ENCODE results near the gene FGF9.
A peak's percentile ranks its signal among the peaks of the same experiment; 100 is the strongest.

Gene FGF9

GRCh38 chr13:21663197-21663596 lies 7.7 kb upstream of the FGF9 start:
- peaks cover 23% of the 10 kb centered on the region for H3K27me3 ChIP-seq (ENCODE audit: control insufficient read depth, insufficient read depth, low read length)
- H3K4me3 ChIP-seq (ENCODE audit: low read length): no peak overlapping the region

GRCh38 chr13:21668732-21669275 lies 2.1 kb upstream of the FGF9 start:
- H3K4me3 ChIP-seq (ENCODE audit: low read length): peak overlapping the region; percentile 67
- H3K4me1 ChIP-seq (ENCODE audit: control insufficient read depth, insufficient read depth, low read length): peaks cover 27% of the 10 kb centered on the region
- peak overlapping the region; percentile 4 for H3K9ac ChIP-seq (ENCODE audit: low read depth, low read length)
- no peaks in the 10 kb centered on the region for H3K36me3 ChIP-seq (ENCODE audit: insufficient read depth, low read length)
- H3K9me3 ChIP-seq (replicated peaks; ENCODE audit: low read length): no peaks in the 10 kb centered on the region
- peaks cover 47% of the 10 kb centered on the region for H3K27me3 ChIP-seq (ENCODE audit: control insufficient read depth, insufficient read depth, low read length)
- peak overlapping the region; percentile 99 for H3K4me2 ChIP-seq (ENCODE audit: low read length)

More at GRCh38 chr13:21663197-21663596, 7.7 kb upstream of the FGF9 start:
- H3K36me3 ChIP-seq (ENCODE audit: insufficient read depth, low read length): no peaks in the 10 kb centered on the region
- no peak overlapping the region for H3K9ac ChIP-seq (ENCODE audit: low read depth, low read length)
- H3K9me3 ChIP-seq (replicated peaks; ENCODE audit: low read length): no peaks in the 10 kb centered on the region
- no peaks in the 10 kb centered on the region for H3K4me1 ChIP-seq (ENCODE audit: control insufficient read depth, insufficient read depth, low read length)
- H3K4me2 ChIP-seq (ENCODE audit: low read length): no peak overlapping the region

- Histone ChIP-seq H3K4me3 (ENCODE audit: low read length) (peak overlapping the region; percentile 67), H3K36me3 (ENCODE audit: insufficient read depth, low read length) (no peaks in the 10 kb centered on the region), H3K27me3 (ENCODE audit: control insufficient read depth, insufficient read depth, low read length) (peaks cover 55% of the 10 kb centered on the region), H3K9ac (ENCODE audit: low read depth, low read length) (peak overlapping the region; percentile 4), H3K9me3 (replicated peaks; ENCODE audit: low read length) (no peaks in the 10 kb centered on the region), H3K4me1 (ENCODE audit: control insufficient read depth, insufficient read depth, low read length) (peaks cover 33% of the 10 kb centered on the region), H3K4me2 (ENCODE audit: low read length) (peak overlapping the region; percentile 99)
These were observed 629 bp upstream of the FGF9 start for GRCh38 chr13:21670006-21670882.

GRCh38 chr13:21671620-21672286 lies 880 bp downstream of the FGF9 start:
- peak overlapping the region; percentile 99 for H3K4me2 ChIP-seq (ENCODE audit: low read length)
- H3K9ac ChIP-seq (ENCODE audit: low read depth, low read length): no peak overlapping the region
- peaks cover 70% of the 10 kb centered on the region for H3K27me3 ChIP-seq (ENCODE audit: control insufficient read depth, insufficient read depth, low read length)
- H3K36me3 ChIP-seq (ENCODE audit: insufficient read depth, low read length): no peaks in the 10 kb centered on the region
- H3K9me3 ChIP-seq (replicated peaks; ENCODE audit: low read length): no peaks in the 10 kb centered on the region
- peaks cover 33% of the 10 kb centered on the region for H3K4me1 ChIP-seq (ENCODE audit: control insufficient read depth, insufficient read depth, low read length)
- no peak overlapping the region for H3K4me3 ChIP-seq (ENCODE audit: low read length)

- H3K9ac ChIP-seq (ENCODE audit: low read depth, low read length): no peak overlapping the region
- H3K36me3 ChIP-seq (ENCODE audit: insufficient read depth, low read length): no peaks in the 10 kb centered on the region
- no peak overlapping the region for H3K4me2 ChIP-seq (ENCODE audit: low read length)
- no peak overlapping the region for H3K4me3 ChIP-seq (ENCODE audit: low read length)
- H3K27me3 ChIP-seq (ENCODE audit: control insufficient read depth, insufficient read depth, low read length): peaks cover 76% of the 10 kb centered on the region
- H3K4me1 ChIP-seq (ENCODE audit: control insufficient read depth, insufficient read depth, low read length): peaks cover 33% of the 10 kb centered on the region
- H3K9me3 ChIP-seq (replicated peaks; ENCODE audit: low read length): no peaks in the 10 kb centered on the region
These were observed 1.4 kb downstream of the FGF9 start for GRCh38 chr13:21672287-21672680.

GRCh38 chr13:21672796-21673538 lies 2.1 kb downstream of the FGF9 start:
- peak overlapping the region; percentile 91 for H3K4me2 ChIP-seq (ENCODE audit: low read length)
- no peak overlapping the region for H3K9ac ChIP-seq (ENCODE audit: low read depth, low read length)
- H3K4me1 ChIP-seq (ENCODE audit: control insufficient read depth, insufficient read depth, low read length): peaks cover 33% of the 10 kb centered on the region
- no peak overlapping the region for H3K4me3 ChIP-seq (ENCODE audit: low read length)
- no peaks in the 10 kb centered on the region for H3K36me3 ChIP-seq (ENCODE audit: insufficient read depth, low read length)
- H3K27me3 ChIP-seq (ENCODE audit: control insufficient read depth, insufficient read depth, low read length): peaks cover 79% of the 10 kb centered on the region
- no peaks in the 10 kb centered on the region for H3K9me3 ChIP-seq (replicated peaks; ENCODE audit: low read length)

- H3K9ac ChIP-seq (ENCODE audit: low read depth, low read length): no peak overlapping the region
- peaks cover 33% of the 10 kb centered on the region for H3K4me1 ChIP-seq (ENCODE audit: control insufficient read depth, insufficient read depth, low read length)
- H3K27me3 ChIP-seq (ENCODE audit: control insufficient read depth, insufficient read depth, low read length): peaks cover 79% of the 10 kb centered on the region
- H3K4me2 ChIP-seq (ENCODE audit: low read length): peak overlapping the region; percentile 91
- H3K4me3 ChIP-seq (ENCODE audit: low read length): peak overlapping the region; percentile 65
- no peaks in the 10 kb centered on the region for H3K36me3 ChIP-seq (ENCODE audit: insufficient read depth, low read length)
- no peaks in the 10 kb centered on the region for H3K9me3 ChIP-seq (replicated peaks; ENCODE audit: low read length)
These were observed 2.6 kb downstream of the FGF9 start for GRCh38 chr13:21673539-21673788.

- Histone ChIP-seq H3K4me2 (ENCODE audit: low read length) (peak overlapping the region; percentile 91), H3K9ac (ENCODE audit: low read depth, low read length) (no peak overlapping the region), H3K4me3 (ENCODE audit: low read length) (peak overlapping the region; percentile 65), H3K9me3 (replicated peaks; ENCODE audit: low read length) (no peaks in the 10 kb centered on the region), H3K27me3 (ENCODE audit: control insufficient read depth, insufficient read depth, low read length) (peaks cover 79% of the 10 kb centered on the region), H3K4me1 (ENCODE audit: control insufficient read depth, insufficient read depth, low read length) (peaks cover 29% of the 10 kb centered on the region), H3K36me3 (ENCODE audit: insufficient read depth, low read length) (no peaks in the 10 kb centered on the region)
These were observed 3.1 kb downstream of the FGF9 start for GRCh38 chr13:21673789-21674489.

GRCh38 chr13:21674490-21675009 lies 3.7 kb downstream of the FGF9 start:
- Histone ChIP-seq H3K9me3 (replicated peaks; ENCODE audit: low read length) (no peaks in the 10 kb centered on the region), H3K4me1 (ENCODE audit: control insufficient read depth, insufficient read depth, low read length) (peaks cover 23% of the 10 kb centered on the region), H3K4me3 (ENCODE audit: low read length) (peak overlapping the region; percentile 44), H3K4me2 (ENCODE audit: low read length) (peak overlapping the region; percentile 68), H3K27me3 (ENCODE audit: control insufficient read depth, insufficient read depth, low read length) (peaks cover 73% of the 10 kb centered on the region), H3K9ac (ENCODE audit: low read depth, low read length) (no peak overlapping the region), H3K36me3 (ENCODE audit: insufficient read depth, low read length) (no peaks in the 10 kb centered on the region)

GRCh38 chr13:21675095-21675991 lies 4.5 kb downstream of the FGF9 start:
- no peaks in the 10 kb centered on the region for H3K36me3 ChIP-seq (ENCODE audit: insufficient read depth, low read length)
- H3K4me2 ChIP-seq (ENCODE audit: low read length): peak overlapping the region; percentile 54
- H3K9me3 ChIP-seq (replicated peaks; ENCODE audit: low read length): no peaks in the 10 kb centered on the region
- peaks cover 73% of the 10 kb centered on the region for H3K27me3 ChIP-seq (ENCODE audit: control insufficient read depth, insufficient read depth, low read length)
- H3K4me3 ChIP-seq (ENCODE audit: low read length): no peak overlapping the region
- H3K4me1 ChIP-seq (ENCODE audit: control insufficient read depth, insufficient read depth, low read length): peaks cover 18% of the 10 kb centered on the region
- H3K9ac ChIP-seq (ENCODE audit: low read depth, low read length): no peak overlapping the region
